Measurements from ENCODE around the gene DGCR6L.
"Not testable (repeated sequence)": the region's sequence is repeated elsewhere in the genome, so short reads cannot be mapped to it uniquely, and the experiment has no call there.

Gene DGCR6L

GRCh38 chr22:20297414-20298109 lies 22.3 kb downstream of the DGCR6L start:
- peaks cover 28% of the 10 kb centered on the region for H3K27me3 Mint-ChIP-seq (ENCODE audit: low read depth)
- peaks cover 4% of the 10 kb centered on the region for H3K4me1 Mint-ChIP-seq (ENCODE audit: low read depth)
- H3K27ac Mint-ChIP-seq, result no peak overlapping the region
- peak overlapping the region; percentile 77 for H3K4me3 Mint-ChIP-seq
- H3K36me3 Mint-ChIP-seq (ENCODE audit: low read depth), result no peaks in the 10 kb centered on the region
- H3K9me3 Mint-ChIP-seq, result no peaks in the 10 kb centered on the region
- no peak for DNase-seq (ENCODE audit: low spot score)

GRCh38 chr22:20296598-20296997 lies 23.3 kb downstream of the DGCR6L start:
- Mint-ChIP-seq H3K9me3 (no peaks in the 10 kb centered on the region), H3K4me1 (ENCODE audit: low read depth) (peaks cover 4% of the 10 kb centered on the region), H3K27me3 (ENCODE audit: low read depth) (peaks cover 26% of the 10 kb centered on the region), H3K36me3 (ENCODE audit: low read depth) (no peaks in the 10 kb centered on the region), H3K27ac (no peak overlapping the region), H3K4me3 (no peak overlapping the region)
- DNase-seq (ENCODE audit: low spot score), result no peak

GRCh38 chr22:20295262-20296064 lies 24.4 kb downstream of the DGCR6L start:
- Mint-ChIP-seq H3K27me3 (ENCODE audit: low read depth) (peaks cover 15% of the 10 kb centered on the region), H3K9me3 (no peaks in the 10 kb centered on the region), H3K27ac (no peak overlapping the region), H3K4me1 (ENCODE audit: low read depth) (peaks cover 4% of the 10 kb centered on the region), H3K4me3 (no peak overlapping the region), H3K36me3 (ENCODE audit: low read depth) (no peaks in the 10 kb centered on the region)
- DNase-seq (ENCODE audit: low spot score), result no peak

GRCh38 chr22:20292673-20293232 lies 27.1 kb downstream of the DGCR6L start:
- no peaks in the 10 kb centered on the region for H3K9me3 Mint-ChIP-seq
- no peaks in the 10 kb centered on the region for H3K36me3 Mint-ChIP-seq (ENCODE audit: low read depth)
- no peak overlapping the region for H3K27ac Mint-ChIP-seq
- peaks cover 7% of the 10 kb centered on the region for H3K27me3 Mint-ChIP-seq (ENCODE audit: low read depth)
- no peaks in the 10 kb centered on the region for H3K4me1 Mint-ChIP-seq (ENCODE audit: low read depth)
- DNase-seq (ENCODE audit: low spot score), result no peak
- H3K4me3 Mint-ChIP-seq, result no peak overlapping the region

GRCh38 chr22:20292108-20292507 lies 27.8 kb downstream of the DGCR6L start:
- Mint-ChIP-seq H3K36me3 (ENCODE audit: low read depth) (no peaks in the 10 kb centered on the region), H3K4me1 (ENCODE audit: low read depth) (no peaks in the 10 kb centered on the region), H3K9me3 (no peaks in the 10 kb centered on the region), H3K27ac (no peak overlapping the region), H3K4me3 (no peak overlapping the region), H3K27me3 (ENCODE audit: low read depth) (peaks cover 3% of the 10 kb centered on the region)
- no peak for DNase-seq (ENCODE audit: low spot score)

GRCh38 chr22:20291604-20292063 lies 28.2 kb downstream of the DGCR6L start:
- Mint-ChIP-seq H3K4me3 (no peak overlapping the region), H3K4me1 (ENCODE audit: low read depth) (no peaks in the 10 kb centered on the region), H3K36me3 (ENCODE audit: low read depth) (no peaks in the 10 kb centered on the region), H3K9me3 (no peaks in the 10 kb centered on the region), H3K27me3 (ENCODE audit: low read depth) (peaks cover under 1% of the 10 kb centered on the region), H3K27ac (no peak overlapping the region)
- no peak for DNase-seq (ENCODE audit: low spot score)

GRCh38 chr22:20291249-20291586 lies 28.6 kb downstream of the DGCR6L start:
- no peaks in the 10 kb centered on the region for H3K9me3 Mint-ChIP-seq
- no peak for DNase-seq (ENCODE audit: low spot score)
- no peak overlapping the region for H3K4me3 Mint-ChIP-seq
- H3K36me3 Mint-ChIP-seq (ENCODE audit: low read depth), result no peaks in the 10 kb centered on the region
- H3K4me1 Mint-ChIP-seq (ENCODE audit: low read depth), result no peaks in the 10 kb centered on the region
- no peaks in the 10 kb centered on the region for H3K27me3 Mint-ChIP-seq (ENCODE audit: low read depth)
- no peak overlapping the region for H3K27ac Mint-ChIP-seq

GRCh38 chr22:20290578-20291248 lies 29.1 kb downstream of the DGCR6L start:
- Mint-ChIP-seq H3K36me3 (ENCODE audit: low read depth) (no peaks in the 10 kb centered on the region), H3K4me1 (ENCODE audit: low read depth) (no peaks in the 10 kb centered on the region), H3K27ac (no peak overlapping the region), H3K27me3 (ENCODE audit: low read depth) (no peaks in the 10 kb centered on the region), H3K9me3 (no peaks in the 10 kb centered on the region), H3K4me3 (no peak overlapping the region)
- no peak for DNase-seq (ENCODE audit: low spot score)

GRCh38 chr22:20290045-20290392 lies 29.8 kb downstream of the DGCR6L start:
- Mint-ChIP-seq H3K4me3 (no peak overlapping the region), H3K27me3 (ENCODE audit: low read depth) (no peaks in the 10 kb centered on the region), H3K27ac (no peak overlapping the region), H3K4me1 (ENCODE audit: low read depth) (no peaks in the 10 kb centered on the region), H3K9me3 (no peaks in the 10 kb centered on the region), H3K36me3 (ENCODE audit: low read depth) (no peaks in the 10 kb centered on the region)
- no peak for DNase-seq (ENCODE audit: low spot score)

GRCh38 chr22:20289182-20290044 lies 30.4 kb downstream of the DGCR6L start:
- not testable (repeated sequence) for H3K27me3 Mint-ChIP-seq (ENCODE audit: low read depth); H3K9me3 Mint-ChIP-seq; H3K36me3 Mint-ChIP-seq (ENCODE audit: low read depth); DNase-seq (ENCODE audit: low spot score); H3K4me1 Mint-ChIP-seq (ENCODE audit: low read depth); H3K4me3 Mint-ChIP-seq; H3K27ac Mint-ChIP-seq

- not testable (repeated sequence) for H3K36me3 Mint-ChIP-seq (ENCODE audit: low read depth); H3K27me3 Mint-ChIP-seq (ENCODE audit: low read depth); DNase-seq (ENCODE audit: low spot score); H3K9me3 Mint-ChIP-seq; H3K27ac Mint-ChIP-seq; H3K4me3 Mint-ChIP-seq; H3K4me1 Mint-ChIP-seq (ENCODE audit: low read depth)
Measured at GRCh38 chr22:20286784-20287423, 33.0 kb downstream of the DGCR6L start.

GRCh38 chr22:20286312-20286660 lies 33.6 kb downstream of the DGCR6L start:
- H3K27ac Mint-ChIP-seq; H3K27me3 Mint-ChIP-seq (ENCODE audit: low read depth); H3K4me1 Mint-ChIP-seq (ENCODE audit: low read depth); DNase-seq (ENCODE audit: low spot score); H3K36me3 Mint-ChIP-seq (ENCODE audit: low read depth); H3K9me3 Mint-ChIP-seq; H3K4me3 Mint-ChIP-seq: not testable (repeated sequence)

All from T-helper 2 cell treated with Interferon-gamma antibody and Interleukin-4, amounts not matched to agents 5 μg/mL and 100 μg/mL, for 36 hours (primary cell).